DMS53 (cell line): ENCODE measurements around the gene CCNK.

ENCODE experiments used
- DNase-seq: peaks from one replicate; lab custom pipeline; 2025; lab: John Stamatoyannopoulos, UW

The CCNK gene

DNA sequence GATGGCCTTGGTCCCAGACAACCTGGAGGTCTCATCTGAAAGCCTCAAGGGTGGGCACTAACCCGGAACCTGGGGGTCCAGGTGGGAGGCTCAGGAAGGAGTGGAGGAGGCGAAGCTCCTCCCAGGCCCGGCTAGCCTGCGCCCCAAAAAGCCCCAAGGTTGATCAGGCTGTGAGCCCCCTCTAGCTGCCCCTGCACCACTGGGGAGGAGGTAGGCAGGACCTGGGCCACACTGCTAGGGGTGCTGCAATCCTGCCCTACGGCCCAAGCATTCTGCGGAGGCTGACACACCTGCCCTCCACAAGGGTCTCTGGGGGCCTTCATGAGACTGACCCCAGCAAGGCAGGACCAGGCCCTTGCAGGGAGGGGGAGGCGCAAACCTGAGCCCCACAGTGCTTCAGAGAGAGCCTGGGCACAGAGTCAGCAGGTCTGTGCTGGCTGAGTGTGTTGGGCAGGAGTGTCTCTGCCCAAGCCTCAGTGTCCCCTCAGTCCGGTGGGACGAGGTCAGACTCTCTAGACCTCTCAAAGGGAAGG lies 70.9 kb downstream of the CCNK start:
- no peak for DNase-seq

DNA sequence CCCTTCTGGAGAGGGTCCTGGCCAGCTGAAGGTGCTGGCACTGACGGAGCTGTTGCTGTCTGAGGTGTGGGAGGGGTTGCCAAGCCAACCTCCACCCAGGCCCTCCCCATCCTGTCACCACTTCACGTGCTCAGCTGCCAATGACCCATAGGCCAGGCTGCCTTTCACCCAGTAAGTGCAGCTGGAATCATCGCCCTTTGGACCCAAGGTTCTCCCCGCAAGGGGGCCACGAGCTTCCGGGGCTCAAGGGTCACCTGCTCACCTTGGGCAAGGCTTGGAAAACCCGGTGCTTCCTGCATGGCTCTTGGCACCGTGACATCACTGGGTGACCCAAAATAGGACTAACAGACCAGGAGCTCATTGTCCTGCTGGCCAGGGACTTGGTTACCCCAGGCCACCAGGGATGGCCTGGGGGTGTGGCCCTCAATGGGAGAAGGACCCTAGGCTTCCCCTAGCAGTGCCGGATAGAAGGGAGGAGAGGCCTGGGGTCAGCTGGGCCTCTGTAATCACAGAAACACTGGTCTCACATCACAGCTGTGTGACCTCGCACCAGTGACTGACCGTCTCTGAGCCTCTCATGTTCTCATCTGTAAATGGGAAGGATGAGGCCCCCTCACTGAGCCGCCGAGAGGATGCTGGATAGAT lies 71.5 kb downstream of the CCNK start:
- peak; percentile 96 for DNase-seq

DNA sequence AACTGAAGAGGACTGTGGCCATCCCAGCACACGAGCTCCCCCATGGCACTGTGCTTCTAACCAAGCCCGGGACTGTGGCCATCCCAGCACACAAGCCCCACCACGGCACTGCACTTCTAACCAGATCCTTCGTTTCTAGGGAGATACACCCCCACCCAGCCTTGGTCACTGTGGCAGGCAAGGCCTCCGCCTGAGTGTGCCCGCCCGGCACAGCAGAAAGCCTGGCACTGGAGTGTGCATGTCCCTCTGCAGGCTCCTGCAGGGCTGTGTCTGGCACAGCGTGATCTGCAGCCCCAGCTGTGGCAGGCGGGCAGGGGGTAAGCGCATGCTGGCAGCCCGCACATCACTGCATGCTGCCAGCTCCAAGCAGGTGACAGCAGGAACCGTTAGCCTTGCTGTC lies 73.0 kb downstream of the CCNK start:
- DNase-seq, result peak; percentile 20

DNA sequence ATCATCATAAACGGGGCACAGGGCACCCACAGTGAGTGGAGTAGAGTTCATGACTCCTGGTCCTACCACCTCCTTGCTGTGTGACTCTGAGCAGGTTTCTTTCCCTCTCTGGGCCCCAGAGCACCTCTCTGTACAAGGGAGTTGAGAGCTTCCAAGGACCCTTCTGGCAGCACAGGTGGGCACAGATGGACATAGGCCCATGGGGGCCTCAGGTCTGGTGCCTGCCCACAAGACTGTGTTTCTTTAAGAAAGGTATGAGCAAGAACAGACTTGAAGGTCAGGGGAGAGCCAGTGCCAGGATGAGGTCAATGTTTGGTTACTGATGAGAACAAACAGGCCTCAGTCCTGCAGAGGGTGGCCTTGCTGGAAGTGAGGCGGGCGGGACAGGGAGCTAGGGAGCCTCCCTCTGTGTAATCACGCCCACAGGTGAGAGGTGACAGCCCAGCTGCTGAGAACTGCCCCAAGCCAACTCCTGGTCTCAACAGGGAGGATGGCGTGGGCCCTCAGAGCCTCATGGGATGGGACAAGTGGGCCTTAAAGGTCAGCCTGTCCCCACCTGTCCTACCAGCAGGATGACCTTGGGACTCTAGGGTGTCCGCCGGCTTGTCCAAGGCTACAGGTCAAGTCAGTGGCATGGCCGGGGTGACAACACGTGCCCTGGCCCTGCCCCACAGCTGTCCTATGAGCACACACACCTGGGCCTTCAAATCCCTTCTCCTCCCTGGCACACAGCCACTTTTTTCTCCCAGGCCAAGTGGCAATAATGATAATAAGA lies 73.7 kb downstream of the CCNK start:
- peak; percentile 85 for DNase-seq

DNA sequence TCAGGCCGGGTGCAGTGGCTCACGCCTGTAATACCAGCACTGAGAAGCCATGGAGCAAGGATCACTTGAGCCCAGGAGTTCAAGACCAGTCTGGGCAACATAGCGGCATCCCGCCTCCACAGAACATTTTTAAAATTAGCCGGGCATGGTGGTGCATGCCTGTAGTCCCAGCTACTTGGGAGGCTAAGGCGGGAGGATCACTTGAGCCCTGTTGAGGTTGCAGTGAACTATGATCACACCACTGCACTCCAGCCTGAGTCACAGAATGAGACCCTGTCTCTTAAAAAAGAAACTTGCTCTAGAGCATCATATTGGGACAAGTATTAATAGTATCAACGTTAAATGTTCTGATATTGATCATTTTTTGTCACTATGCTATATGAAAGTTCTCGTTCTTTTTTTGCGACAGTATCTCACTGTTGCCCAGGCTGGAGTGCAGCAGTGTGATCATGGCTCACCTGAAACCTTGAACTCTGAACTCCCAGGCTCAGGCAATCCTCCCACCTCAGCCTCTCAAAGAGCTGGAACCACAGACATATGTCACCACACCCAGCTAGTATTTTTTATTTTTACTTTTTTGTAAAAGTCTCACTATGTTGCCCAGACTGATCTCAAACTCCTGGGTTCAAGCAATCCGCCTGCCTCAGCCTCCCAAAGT lies 75.1 kb downstream of the CCNK start:
- no peak for DNase-seq

DNA sequence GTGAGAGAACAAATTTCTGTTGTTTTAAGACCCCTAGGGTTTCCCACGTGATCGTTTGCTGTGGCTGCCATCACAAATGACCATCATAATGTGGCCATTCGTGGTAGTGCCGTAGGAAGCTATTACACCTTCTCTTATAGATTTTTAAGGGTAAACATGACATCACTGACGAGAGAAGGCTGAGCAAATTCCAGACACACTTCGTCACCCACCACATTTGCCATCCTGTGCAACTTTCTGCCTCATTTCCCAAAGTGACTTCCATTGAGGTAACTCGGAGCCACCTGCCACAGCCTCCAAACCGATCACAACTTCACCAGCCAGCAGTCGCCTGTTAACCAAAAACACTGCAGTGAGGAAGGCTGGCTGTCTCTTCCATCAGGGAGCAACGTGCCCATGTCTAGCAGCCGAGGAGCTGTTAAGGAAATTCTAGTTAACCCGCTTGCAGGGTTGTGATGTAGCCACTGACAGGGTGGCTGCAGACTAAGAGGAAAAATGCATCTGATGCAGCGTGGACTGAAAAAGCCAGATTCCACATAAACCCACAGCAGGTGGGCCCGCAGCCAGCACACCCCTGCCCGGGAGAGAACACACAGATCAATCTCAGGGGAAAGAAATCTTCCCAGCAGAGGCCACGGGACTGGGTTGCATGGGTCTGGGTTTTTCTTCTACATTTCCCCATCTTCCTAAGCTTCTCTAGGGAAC lies 78.2 kb downstream of the CCNK start:
- no peak for DNase-seq

DNA sequence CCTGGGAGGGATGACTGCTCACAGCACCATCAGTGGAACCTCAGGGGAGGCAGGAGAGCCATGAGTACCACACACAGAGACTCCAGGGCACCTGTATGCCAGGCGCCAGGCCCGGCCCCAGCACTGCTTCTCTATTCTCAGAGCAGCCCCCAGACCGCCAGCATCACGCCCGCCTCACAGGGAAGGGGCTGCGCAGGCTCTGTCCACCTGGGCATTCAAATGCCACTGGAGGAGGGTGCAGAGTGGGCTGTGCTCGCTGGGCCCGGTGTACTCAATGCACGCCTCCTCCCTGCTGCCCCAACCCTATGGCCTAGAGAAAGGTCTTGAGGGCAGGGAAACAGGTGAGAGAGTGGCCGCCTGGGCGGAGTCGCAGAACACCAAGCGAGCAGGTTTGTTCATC lies 79.2 kb downstream of the CCNK start:
- no peak for DNase-seq

DNA sequence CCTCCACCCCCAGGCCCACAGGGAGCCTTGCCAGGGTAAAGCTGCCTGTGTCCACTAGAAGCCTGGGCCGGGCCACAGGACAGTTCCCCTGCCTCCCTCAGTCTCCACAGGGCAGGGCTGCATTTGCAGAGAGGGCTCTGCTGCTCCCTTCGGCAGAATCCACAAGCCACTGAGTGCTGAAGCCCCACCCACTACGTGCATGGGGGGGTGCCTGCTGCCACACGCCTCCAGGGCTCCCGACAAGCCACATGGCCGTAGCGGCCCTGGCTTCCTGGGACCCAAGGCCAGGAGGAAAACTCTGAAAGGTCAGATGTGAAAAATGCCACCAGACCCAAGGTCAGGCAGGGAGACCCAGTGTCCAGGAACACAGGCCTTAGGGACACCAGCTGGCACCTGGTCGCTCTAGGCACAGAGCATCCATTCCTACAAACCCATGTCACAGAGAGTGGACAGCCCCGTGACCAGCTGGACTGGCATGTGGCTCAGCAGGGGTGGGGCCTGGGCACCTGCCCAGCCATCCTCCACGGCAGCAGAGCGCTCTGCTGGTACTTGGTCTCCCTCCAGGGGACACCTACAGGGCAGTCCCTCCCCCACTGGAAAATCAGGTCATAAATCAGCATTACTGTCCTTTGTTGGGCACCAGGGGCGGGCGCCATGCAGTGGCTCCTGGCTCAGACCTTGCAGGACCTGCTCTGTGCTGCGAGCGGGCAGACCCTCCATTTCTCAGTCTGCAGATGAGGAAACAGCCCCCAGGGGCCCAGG lies 79.9 kb downstream of the CCNK start:
- peak; percentile 11 for DNase-seq

DNA sequence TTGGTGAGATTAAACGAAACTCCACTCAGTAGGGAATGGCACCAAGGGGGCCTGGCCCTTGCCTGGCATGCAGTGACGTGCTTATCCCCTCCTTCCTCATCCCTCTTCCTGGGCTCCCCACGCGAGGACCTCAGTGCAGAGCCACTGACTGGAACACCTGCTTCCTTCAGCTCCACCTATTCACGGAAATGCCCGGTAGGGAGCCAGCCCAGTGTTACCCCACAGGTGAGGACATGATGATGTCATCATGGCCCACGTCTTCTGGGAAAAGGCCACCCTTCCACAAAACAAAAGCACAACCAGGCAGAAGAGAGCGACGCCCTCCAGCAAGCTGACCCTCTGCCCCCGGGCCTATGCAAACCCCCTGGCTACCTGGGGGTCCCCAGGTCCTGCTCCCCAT lies 80.7 kb downstream of the CCNK start:
- peak; percentile 58 for DNase-seq
